Left ventricle myocardium inferior (tissue), 1 donor: Measurements from ENCODE around the gene SEC23IP. TPM values are rescaled to one million over a fixed set of nuclear protein-coding genes. Genes with fewer than 3 reads are reported as not detected.
"Not testable (repeated sequence)": the region's sequence is repeated elsewhere in the genome, so short reads cannot be mapped to it uniquely, and the experiment has no call there.

Experiments used
- DNase-seq: peaks from one replicate; pipeline ENCODE4 v3.0.0-alpha.2; 2020
- H3K27ac ChIP-seq: fragments of 200-600 bp; replicated peaks from 2 replicates; pipeline ENCODE4 v1.8.0; 2021
- H3K27me3 ChIP-seq: fragments of 200-600 bp; 2 replicates; pipeline ENCODE4 v1.8.0; 2021; ENCODE audit warnings: low read depth
- H3K36me3 ChIP-seq: fragments of 200-600 bp; 2 replicates; pipeline ENCODE4 v1.8.0; 2021
- H3K4me1 ChIP-seq: fragments of 200-600 bp; 2 replicates; pipeline ENCODE4 v1.8.0; 2021
- H3K4me3 ChIP-seq: fragments of 200-600 bp; 2 replicates; pipeline ENCODE4 v1.8.0; 2021; ENCODE audit warnings: mild to moderate bottlenecking, moderate library complexity
- H3K9me3 ChIP-seq: fragments of 200-600 bp; replicated peaks from 2 replicates; pipeline ENCODE4 v1.8.0; 2021
- CTCF ChIP-seq: fragments of 200-600 bp; IDR thresholded peaks from 2 replicates; pipeline ENCODE4 v1.8.0; 2021; ENCODE audit warnings: antibody characterized with exemption, mild to moderate bottlenecking, borderline replicate concordance
- intact Hi-C: fragments of 100-400 bp; cut with micrococcal nuclease; formaldehyde crosslinking; loops from one replicate; pipeline ENCODE4 v1.11.0; 2022
- total RNA-seq: library from RNA; stranded (reverse); fragmentation: NEBNext Ultra II Directional; extraction: Animal tissue kit (Norgen Biotek cat#: 25700); gene quantifications from one replicate; pipeline ENCODE4 v1.2.1, GENCODE V29; 2021
- donor health status: DM: no; HTN: yes; CAD: no; lungs with severe emphysema.

Gene SEC23IP
- total RNA-seq, 1 donor from 2014 or later = 27.9 TPM

DNA sequence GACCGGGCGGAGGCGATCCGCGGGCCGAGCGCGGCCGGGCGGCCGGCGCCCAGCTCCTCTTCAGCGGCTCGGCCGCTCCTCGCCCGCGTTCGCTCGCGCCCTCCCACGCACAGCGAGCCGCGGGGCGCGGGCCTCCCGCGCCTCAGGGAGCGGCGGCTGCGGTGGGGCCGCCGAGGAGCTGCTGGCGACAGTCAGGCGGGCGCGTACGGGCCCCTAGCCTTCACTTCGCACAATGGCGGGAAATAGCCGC is 20.0 kb upstream of the SEC23IP start, which contains the start of gene MCMBP:
Gene MCMBP (minus strand): TSS at position 234 of the 250 bp plus-strand sequence. CDS start 259 bp downstream, outside the sequence.
- Histone ChIP-seq H3K27me3 (no peaks in the 10 kb centered on the region), H3K9me3 (no peaks in the 10 kb centered on the region), H3K27ac (peak within 1 kb of the TSS; percentile 95), H3K4me3 (peak within 1 kb of the TSS; percentile 86), H3K4me1 (peaks cover 48% of the 10 kb centered on the region), H3K36me3 (no peaks in the 10 kb centered on the region)
- TF ChIP-seq CTCF = no peak
- intact Hi-C loops = no loop called here
- DNase-seq = no peak

GRCh38 chr10:119872860-119873681 is 19.5 kb upstream of the SEC23IP start:
- Histone ChIP-seq H3K27me3 (no peaks in the 10 kb centered on the region), H3K9me3 (no peaks in the 10 kb centered on the region), H3K4me3 (peak overlapping the region; percentile 86), H3K27ac (peak overlapping the region; percentile 95), H3K36me3 (no peaks in the 10 kb centered on the region), H3K4me1 (peaks cover 45% of the 10 kb centered on the region)
- DNase-seq = peak; percentile 91
- intact Hi-C loops = no loop called here
- peak; percentile 9 for TF ChIP-seq CTCF

- Histone ChIP-seq H3K4me3 (no peak overlapping the region), H3K9me3 (peaks cover 2% of the 10 kb centered on the region), H3K4me1 (peaks cover 5% of the 10 kb centered on the region), H3K27ac (no peak overlapping the region), H3K27me3 (no peaks in the 10 kb centered on the region), H3K36me3 (no peaks in the 10 kb centered on the region)
- no peak for DNase-seq
- intact Hi-C loops = no loop called here
- no peak for TF ChIP-seq CTCF
Observed at GRCh38 chr10:119878524-119878923, 14.0 kb upstream of the SEC23IP start.

- H3K4me1 ChIP-seq, DNase-seq, H3K36me3 ChIP-seq, intact Hi-C loops, H3K4me3 ChIP-seq, H3K27ac ChIP-seq, H3K27me3 ChIP-seq: not testable (repeated sequence)
- peaks cover 13% of the 10 kb centered on the region for H3K9me3 ChIP-seq
Observed at GRCh38 chr10:119883901-119884611, 8.5 kb upstream of the SEC23IP start.

DNA sequence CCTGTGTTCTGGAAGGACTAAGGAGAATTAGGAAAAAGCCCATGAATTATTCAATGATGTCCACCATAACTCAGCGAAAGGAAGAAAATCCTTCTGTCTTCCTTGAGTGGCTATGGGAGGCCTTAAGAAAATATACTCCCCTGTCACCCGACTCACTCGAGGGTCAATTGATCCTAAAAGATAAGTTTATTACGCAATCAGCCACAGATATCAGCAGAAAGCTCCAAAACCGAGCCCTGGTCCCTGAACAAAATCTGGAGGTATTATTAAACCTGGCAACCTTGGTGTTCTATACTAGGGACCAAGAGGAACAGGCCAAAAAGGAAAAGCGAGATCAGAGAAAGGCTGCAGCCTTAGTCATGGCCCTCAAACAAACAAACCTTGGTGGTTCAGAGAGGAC is 6.5 kb upstream of the SEC23IP start:
- H3K4me1 ChIP-seq, H3K27me3 ChIP-seq, H3K36me3 ChIP-seq, DNase-seq, intact Hi-C loops, H3K27ac ChIP-seq, H3K4me3 ChIP-seq: not testable (repeated sequence)
- H3K9me3 ChIP-seq = peaks cover 13% of the 10 kb centered on the region

DNA sequence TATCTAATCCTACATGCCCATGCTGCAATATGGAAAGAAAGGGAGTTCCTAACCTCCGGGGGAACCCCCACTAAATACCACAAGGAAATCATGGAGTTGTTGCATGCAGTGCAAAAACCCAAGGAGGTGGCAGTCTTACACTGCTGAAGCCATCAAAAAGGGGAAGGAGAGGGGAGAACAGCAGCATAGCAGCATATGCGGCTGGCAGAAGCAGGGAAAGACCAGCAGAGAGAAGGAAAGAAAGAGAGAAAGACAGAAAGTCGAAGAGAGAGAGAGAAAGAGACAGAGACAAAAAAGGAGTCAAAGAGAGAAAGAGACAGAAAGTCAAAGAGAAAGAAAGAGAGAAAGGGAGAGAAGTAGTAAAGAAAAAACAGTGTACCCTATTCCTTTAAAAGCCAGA is 3.8 kb upstream of the SEC23IP start:
- DNase-seq, H3K9me3 ChIP-seq, intact Hi-C loops, H3K27ac ChIP-seq, H3K4me3 ChIP-seq, H3K36me3 ChIP-seq, H3K27me3 ChIP-seq: not testable (repeated sequence)
- H3K4me1 ChIP-seq = peaks cover 18% of the 10 kb centered on the region

- H3K27me3 ChIP-seq, H3K36me3 ChIP-seq, H3K27ac ChIP-seq, intact Hi-C loops, H3K9me3 ChIP-seq, H3K4me3 ChIP-seq, DNase-seq: not testable (repeated sequence)
- H3K4me1 ChIP-seq = peaks cover 23% of the 10 kb centered on the region
Observed at GRCh38 chr10:119889201-119889600, 3.3 kb upstream of the SEC23IP start.

- intact Hi-C loops, H3K4me3 ChIP-seq, DNase-seq, H3K36me3 ChIP-seq, H3K9me3 ChIP-seq, H3K27ac ChIP-seq, H3K27me3 ChIP-seq: not testable (repeated sequence)
- H3K4me1 ChIP-seq = peaks cover 32% of the 10 kb centered on the region
Observed at GRCh38 chr10:119890307-119890706, 2.2 kb upstream of the SEC23IP start.

DNA sequence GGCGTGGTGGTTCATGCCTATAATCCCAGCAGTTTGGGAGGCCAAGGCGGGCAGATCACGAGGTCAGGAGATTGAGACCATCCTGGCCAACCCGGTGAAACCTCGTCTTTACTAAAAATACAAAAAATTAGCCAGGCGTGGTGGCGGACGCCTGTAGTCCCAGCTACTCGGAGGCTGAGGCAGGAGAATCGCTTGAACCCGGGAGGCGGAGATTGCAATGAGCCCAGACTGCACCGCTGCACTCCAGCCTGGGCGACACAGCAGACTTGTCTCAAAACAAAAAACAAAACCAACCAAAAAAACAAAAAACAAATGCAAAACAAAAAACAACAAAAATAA is 712 bp upstream of the SEC23IP start:
- H3K9me3 ChIP-seq, DNase-seq, intact Hi-C loops, H3K36me3 ChIP-seq, H3K27me3 ChIP-seq: not testable (repeated sequence)
- Histone ChIP-seq H3K4me3 (peak overlapping the region; percentile 88), H3K4me1 (peaks cover 47% of the 10 kb centered on the region), H3K27ac (peak overlapping the region; percentile 90)
